Breast epithelium (tissue), 4 donors: ENCODE results near the gene KDM4B. TPM values are rescaled to one million over a fixed set of nuclear protein-coding genes. Genes with fewer than 3 reads are reported as not detected.

Experiments
- DNase-seq, 2 donors: peaks; one replicate each; pipeline ENCODE4 v3.0.0-alpha.2; 2019; ENCODE audit warnings: low spot score in 2 of 2
- H3K27ac ChIP-seq, 2 donors: fragments of 200-600 bp; sonication (generic) in 1 of 2; one replicate each; pipeline ENCODE4 v1.5.1; 2016 to 2019; ENCODE audit warnings: mild to moderate bottlenecking in 1 of 2
- H3K27me3 ChIP-seq, 2 donors: fragments of 200-600 bp; sonication (generic) in 1 of 2; one replicate each; pipeline versions ENCODE4 v1.5.1 to v1.6.0; 2017 to 2019; ENCODE audit warnings: control low read depth in 1 of 2, mild to moderate bottlenecking in 1 of 2
- H3K36me3 ChIP-seq: fragments of 200-600 bp; one replicate; pipeline ENCODE4 v1.5.1; 2019
- H3K4me1 ChIP-seq, 2 donors: fragments of 200-600 bp; sonication (generic); one replicate each; pipeline ENCODE4 v1.5.1; 2016 to 2019; ENCODE audit warnings: control low read depth in 1 of 2
- H3K4me3 ChIP-seq, 3 donors: fragments of 200-600 bp; sonication (generic); 1 replicate in 2 of 3; 2 replicates in 1 of 3; pipeline ENCODE4 v1.5.1; 2016 to 2019; ENCODE audit warnings: mild to moderate bottlenecking in 3 of 3, moderate library complexity in 2 of 3
- H3K9me3 ChIP-seq, 2 donors: fragments of 200-600 bp; sonication (generic) in 1 of 2; one replicate each; pipeline ENCODE4 v1.5.1; 2016 to 2019; ENCODE audit warnings: control low read depth in 1 of 2
- CTCF ChIP-seq, 3 donors: fragments of 450-650 bp; IDR thresholded peaks; one replicate each; pipeline ENCODE4 v1.5.1; 2016 to 2017; ENCODE audit warnings: antibody characterized with exemption in 3 of 3, mild to moderate bottlenecking in 3 of 3, moderate library complexity in 3 of 3
- POLR2A ChIP-seq: fragments of 450-650 bp; IDR thresholded peaks from one replicate; pipeline ENCODE4 v1.6.1; 2016; ENCODE audit warnings: antibody characterized with exemption, mild to moderate bottlenecking, moderate library complexity
- POLR2AphosphoS5 ChIP-seq, 3 donors: sonication (generic); formaldehyde crosslinking; IDR thresholded peaks; one replicate each; pipeline ENCODE4 v1.6.1; 2017; ENCODE audit warnings: antibody characterized with exemption in 3 of 3
- intact Hi-C: fragments of 100-400 bp; cut with DNase I; formaldehyde crosslinking; loops from one replicate; pipeline ENCODE4 v1.15.1; 2023; ENCODE audit warnings: low total_unique reads
- total RNA-seq, 3 donors: library from RNA; depleted of rRNA; stranded (reverse); fragments of >200 nt; gene quantifications; one replicate each; pipeline ENCODE4 v1.1.0, GENCODE V29; 2016

The KDM4B gene
- total RNA-seq, 3 donors from 2014 or later = 25.0 to 55.3 (median 40.3) TPM

- no peaks in the 10 kb centered on the region for H3K4me1 ChIP-seq
- TF ChIP-seq POLR2A (no peak), POLR2AphosphoS5 (IDR thresholded peaks at IDR 0.05) (no peak), CTCF (IDR thresholded peaks at IDR 0.05) (no peak)
- H3K27me3 ChIP-seq = no peaks in the 10 kb centered on the region
- H3K27ac ChIP-seq = no peak overlapping the region
- intact Hi-C loops = no loop called here
- no peak for DNase-seq
- no peak overlapping the region for H3K4me3 ChIP-seq
- H3K9me3 ChIP-seq = peaks cover 0 to 6% of the 10 kb centered on the region in 2 donors
- H3K36me3 ChIP-seq = no peaks in the 10 kb centered on the region
Observed at GRCh38 chr19:5062799-5063198, 93.9 kb downstream of the KDM4B start.

GRCh38 chr19:5063873-5064645 lies 95.1 kb downstream of the KDM4B start:
- no peaks in the 10 kb centered on the region for H3K4me1 ChIP-seq
- no peaks in the 10 kb centered on the region for H3K27me3 ChIP-seq
- intact Hi-C loops = no loop called here
- no peak overlapping the region for H3K27ac ChIP-seq
- H3K9me3 ChIP-seq = peaks cover 0 to 6% of the 10 kb centered on the region in 2 donors
- DNase-seq = no peak
- TF ChIP-seq CTCF (IDR thresholded peaks at IDR 0.05) = no peak
- TF ChIP-seq POLR2A = no peak
- TF ChIP-seq POLR2AphosphoS5 (IDR thresholded peaks at IDR 0.05) = no peak
- no peak overlapping the region for H3K4me3 ChIP-seq
- H3K36me3 ChIP-seq = no peaks in the 10 kb centered on the region

- Histone ChIP-seq H3K4me3 (no peak overlapping the region), H3K27me3 (no peaks in the 10 kb centered on the region), H3K27ac (no peak overlapping the region), H3K9me3 (peaks cover 0 to 6% of the 10 kb centered on the region in 2 donors), H3K4me1 (no peaks in the 10 kb centered on the region), H3K36me3 (no peaks in the 10 kb centered on the region)
- intact Hi-C loops = no loop called here
- DNase-seq = no peak
- no peak for TF ChIP-seq POLR2A
- no peak for TF ChIP-seq CTCF (IDR thresholded peaks at IDR 0.05)
- TF ChIP-seq POLR2AphosphoS5 (IDR thresholded peaks at IDR 0.05) = no peak
Observed at GRCh38 chr19:5064896-5065295, 96.0 kb downstream of the KDM4B start.

GRCh38 chr19:5065663-5066093 lies 96.8 kb downstream of the KDM4B start:
- intact Hi-C loops = no loop called here

More at GRCh38 chr19:5065663-5066093, 96.8 kb downstream of the KDM4B start:
- Histone ChIP-seq H3K4me1 (no peaks in the 10 kb centered on the region), H3K4me3 (no peak overlapping the region), H3K9me3 (peaks cover 0 to 6% of the 10 kb centered on the region in 2 donors), H3K27me3 (no peaks in the 10 kb centered on the region), H3K27ac (no peak overlapping the region), H3K36me3 (no peaks in the 10 kb centered on the region)
- TF ChIP-seq POLR2AphosphoS5 (IDR thresholded peaks at IDR 0.05) (no peak), POLR2A (no peak), CTCF (IDR thresholded peaks at IDR 0.05) (no peak)
- no peak for DNase-seq
